ENCODE results near the gene PGAP6.

DNA sequence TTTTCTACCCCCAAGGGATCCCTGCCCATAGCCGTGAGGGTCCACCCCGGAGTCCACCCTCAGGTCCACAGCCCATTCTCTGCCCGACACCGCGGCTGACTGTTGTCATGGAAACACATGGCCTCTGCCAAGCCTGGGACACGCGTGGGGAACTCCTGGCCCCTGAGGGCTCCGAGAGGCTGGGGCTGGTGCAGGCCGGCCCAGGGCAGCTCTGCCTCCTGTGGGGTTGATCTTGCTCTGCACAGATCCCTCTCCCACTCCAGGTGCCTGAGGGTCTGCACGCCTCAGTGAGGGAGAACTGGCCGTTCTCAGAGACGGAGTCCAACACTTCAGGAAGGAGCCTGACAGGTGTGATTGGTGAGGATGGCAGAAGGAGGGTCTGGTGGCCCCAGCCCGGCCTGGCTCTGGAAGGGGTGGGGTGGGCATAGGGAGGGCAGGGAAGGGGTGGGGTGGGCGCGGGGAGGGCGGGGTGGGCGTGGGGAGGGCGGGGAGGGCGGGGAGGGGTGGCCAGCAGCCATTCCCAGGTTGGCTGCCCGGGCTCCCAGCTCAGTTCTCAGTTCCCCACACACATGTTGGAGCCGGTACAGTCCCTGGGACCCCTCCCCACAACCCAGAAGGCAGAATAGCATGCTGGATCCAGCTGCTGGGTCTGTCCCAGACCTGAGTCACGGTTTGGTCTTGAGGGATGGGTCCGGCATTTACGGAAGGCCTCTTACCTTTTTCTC, 17.9 kb downstream of the PGAP6 start:
- TF ChIP-seq SUZ12 (IDR thresholded peaks at IDR 0.05; ENCODE audit: low read length), result no peak
- TF ChIP-seq, protein P1, sequence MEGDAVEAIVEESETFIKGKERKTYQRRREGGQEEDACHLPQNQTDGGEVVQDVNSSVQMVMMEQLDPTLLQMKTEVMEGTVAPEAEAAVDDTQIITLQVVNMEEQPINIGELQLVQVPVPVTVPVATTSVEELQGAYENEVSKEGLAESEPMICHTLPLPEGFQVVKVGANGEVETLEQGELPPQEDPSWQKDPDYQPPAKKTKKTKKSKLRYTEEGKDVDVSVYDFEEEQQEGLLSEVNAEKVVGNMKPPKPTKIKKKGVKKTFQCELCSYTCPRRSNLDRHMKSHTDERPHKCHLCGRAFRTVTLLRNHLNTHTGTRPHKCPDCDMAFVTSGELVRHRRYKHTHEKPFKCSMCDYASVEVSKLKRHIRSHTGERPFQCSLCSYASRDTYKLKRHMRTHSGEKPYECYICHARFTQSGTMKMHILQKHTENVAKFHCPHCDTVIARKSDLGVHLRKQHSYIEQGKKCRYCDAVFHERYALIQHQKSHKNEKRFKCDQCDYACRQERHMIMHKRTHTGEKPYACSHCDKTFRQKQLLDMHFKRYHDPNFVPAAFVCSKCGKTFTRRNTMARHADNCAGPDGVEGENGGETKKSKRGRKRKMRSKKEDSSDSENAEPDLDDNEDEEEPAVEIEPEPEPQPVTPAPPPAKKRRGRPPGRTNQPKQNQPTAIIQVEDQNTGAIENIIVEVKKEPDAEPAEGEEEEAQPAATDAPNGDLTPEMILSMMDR (IDR thresholded peaks at IDR 0.05; ENCODE audit: control extremely low read depth in 1 of 3, insufficient read depth in 1 of 3, low read depth in 1 of 3, low read length in 3 of 3), result no peak
- TF ChIP-seq SIN3A (conservative IDR thresholded peaks at IDR 0.05 in 1 of 2, IDR thresholded peaks at IDR 0.05 in 1 of 2; ENCODE audit: low read depth in 1 of 2, low read length in 2 of 2), result no peak
- no peak for TF ChIP-seq CREB1 (IDR thresholded peaks at IDR 0.05)
- TF ChIP-seq SIX5 (IDR thresholded peaks at IDR 0.05; ENCODE audit: low read depth, low read length), result no peak

Measured in H1 (cell line).